Peyer's patch (tissue), 4 donors: ENCODE measurements around the gene GPC3. TPM values are rescaled to one million over a fixed set of nuclear protein-coding genes. Genes with fewer than 3 reads are reported as not detected.

ENCODE experiments used
- DNase-seq, 3 donors: peaks; one replicate each; pipeline ENCODE4 v3.0.0-alpha.2; 2017 to 2019
- H3K27ac ChIP-seq, 4 donors: fragments of 200-600 bp; sonication (generic); one replicate each; pipeline ENCODE4 v1.5.1; 2016 to 2019
- H3K27me3 ChIP-seq, 2 donors: fragments of 200-600 bp; sonication (generic); one replicate each; pipeline ENCODE4 v1.5.1; 2019
- H3K36me3 ChIP-seq, 3 donors: fragments of 200-600 bp; sonication (generic); one replicate each; pipeline ENCODE4 v1.5.1; 2016 to 2019
- H3K4me1 ChIP-seq, 4 donors: fragments of 200-600 bp; sonication (generic); one replicate each; pipeline ENCODE4 v1.5.1; 2016 to 2019
- H3K4me3 ChIP-seq, 4 donors: fragments of 200-600 bp; sonication (generic); 1 replicate in 3 of 4; 2 replicates in 1 of 4; pipeline ENCODE4 v1.5.1; 2016 to 2019; ENCODE audit warnings: mild to moderate bottlenecking in 1 of 4
- H3K9me3 ChIP-seq, 4 donors: fragments of 200-600 bp; sonication (generic); one replicate each; pipeline ENCODE4 v1.5.1; 2016 to 2019; ENCODE audit warnings: mild to moderate bottlenecking in 1 of 4
- POLR2A ChIP-seq, 2 donors: fragments of 450-650 bp; IDR thresholded peaks; one replicate each; pipeline ENCODE4 v1.5.1; 2017; ENCODE audit warnings: antibody characterized with exemption in 2 of 2, mild to moderate bottlenecking in 2 of 2, moderate library complexity in 2 of 2
- total RNA-seq, 4 donors: library from RNA; depleted of rRNA; stranded (reverse); fragments of >200 nt; gene quantifications; one replicate each; pipeline ENCODE4 v1.1.0, GENCODE V29; 2016
- TF ChIP-seq, protein P1 (sequence below), 6 experiments: fragments of 450-650 bp in 4 of 6; fragments of 200-600 bp in 2 of 6; sonication (generic) in 1 of 6; IDR thresholded peaks; one replicate each; pipeline ENCODE4 v1.5.1; 2017 to 2019; ENCODE audit warnings: antibody characterized with exemption in 6 of 6, mild to moderate bottlenecking in 3 of 6, moderate library complexity in 1 of 6

Gene GPC3
- total RNA-seq, 4 donors from 2014 or later, result 1.1 to 7.2 (median 5.8) TPM

DNA sequence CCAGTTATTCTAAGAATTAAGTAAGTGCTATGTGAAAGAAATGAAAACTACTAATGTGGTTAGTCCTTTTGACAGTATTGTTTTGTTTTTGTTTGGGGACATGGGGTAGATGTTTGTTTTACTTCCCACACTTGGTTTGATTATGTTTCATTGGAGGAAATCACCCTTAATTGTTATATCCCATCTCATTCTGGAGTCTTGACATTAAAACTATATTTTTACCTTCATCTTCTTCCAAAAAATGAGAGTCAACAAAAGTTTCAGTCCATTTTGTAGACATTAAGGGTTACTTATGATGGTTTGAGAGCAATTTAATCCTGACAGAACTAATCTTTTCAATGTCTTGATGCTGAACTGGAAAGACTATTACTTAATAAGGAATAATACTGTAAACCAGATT is 108.7 kb downstream of the GPC3 start:
- no peaks in the 10 kb centered on the region for H3K27me3 ChIP-seq
- no peaks in the 10 kb centered on the region for H3K9me3 ChIP-seq
- TF ChIP-seq, protein P1, sequence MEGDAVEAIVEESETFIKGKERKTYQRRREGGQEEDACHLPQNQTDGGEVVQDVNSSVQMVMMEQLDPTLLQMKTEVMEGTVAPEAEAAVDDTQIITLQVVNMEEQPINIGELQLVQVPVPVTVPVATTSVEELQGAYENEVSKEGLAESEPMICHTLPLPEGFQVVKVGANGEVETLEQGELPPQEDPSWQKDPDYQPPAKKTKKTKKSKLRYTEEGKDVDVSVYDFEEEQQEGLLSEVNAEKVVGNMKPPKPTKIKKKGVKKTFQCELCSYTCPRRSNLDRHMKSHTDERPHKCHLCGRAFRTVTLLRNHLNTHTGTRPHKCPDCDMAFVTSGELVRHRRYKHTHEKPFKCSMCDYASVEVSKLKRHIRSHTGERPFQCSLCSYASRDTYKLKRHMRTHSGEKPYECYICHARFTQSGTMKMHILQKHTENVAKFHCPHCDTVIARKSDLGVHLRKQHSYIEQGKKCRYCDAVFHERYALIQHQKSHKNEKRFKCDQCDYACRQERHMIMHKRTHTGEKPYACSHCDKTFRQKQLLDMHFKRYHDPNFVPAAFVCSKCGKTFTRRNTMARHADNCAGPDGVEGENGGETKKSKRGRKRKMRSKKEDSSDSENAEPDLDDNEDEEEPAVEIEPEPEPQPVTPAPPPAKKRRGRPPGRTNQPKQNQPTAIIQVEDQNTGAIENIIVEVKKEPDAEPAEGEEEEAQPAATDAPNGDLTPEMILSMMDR (IDR thresholded peaks at IDR 0.05), result no peak
- TF ChIP-seq POLR2A (IDR thresholded peaks at IDR 0.05), result no peak
- no peak overlapping the region for H3K4me3 ChIP-seq
- H3K4me1 ChIP-seq, result no peaks in the 10 kb centered on the region
- no peaks in the 10 kb centered on the region for H3K36me3 ChIP-seq
- no peak for DNase-seq
- no peak overlapping the region for H3K27ac ChIP-seq

DNA sequence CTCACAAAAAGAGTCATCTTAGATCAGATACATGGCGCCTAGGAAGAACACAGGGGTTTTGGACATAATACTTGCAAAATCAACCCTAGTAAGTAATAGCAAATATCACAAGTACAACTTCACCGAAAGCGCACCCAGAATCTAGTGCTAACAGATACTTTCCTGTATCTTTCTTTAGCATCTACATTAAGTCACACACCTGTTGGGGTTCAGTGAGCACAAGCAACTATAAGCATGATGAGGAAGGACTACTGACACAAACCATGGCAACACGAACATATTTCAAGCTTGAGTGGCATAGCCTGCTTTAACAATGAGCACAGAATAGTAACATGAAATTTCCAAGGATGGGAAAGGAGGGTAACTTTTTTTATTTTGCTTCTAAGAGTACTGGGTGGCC is 116.1 kb downstream of the GPC3 start:
- TF ChIP-seq POLR2A (IDR thresholded peaks at IDR 0.05), result no peak
- TF ChIP-seq, protein P1 (IDR thresholded peaks at IDR 0.05), result no peak

DNA sequence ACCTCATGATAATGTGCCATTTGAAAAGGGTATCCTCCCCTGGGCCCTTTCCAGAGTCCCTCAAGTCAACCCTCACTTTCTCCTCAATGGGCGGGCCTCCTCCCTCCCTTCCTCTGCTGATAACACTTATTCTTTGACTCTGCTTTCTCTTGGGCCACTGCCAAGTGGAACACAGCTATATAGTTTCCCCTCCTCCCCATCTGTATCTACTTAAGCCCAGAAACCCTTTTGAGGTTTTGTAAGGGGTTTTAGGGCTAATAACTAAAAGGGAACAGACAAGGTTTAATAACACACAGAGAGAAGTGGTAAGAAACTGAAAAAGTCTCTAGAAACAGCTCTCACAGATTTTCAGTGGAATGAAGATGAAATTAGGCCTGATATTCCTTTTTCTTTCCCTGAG is 116.7 kb downstream of the GPC3 start:
- no peaks in the 10 kb centered on the region for H3K36me3 ChIP-seq
- no peak overlapping the region for H3K4me3 ChIP-seq
- TF ChIP-seq, protein P1 (IDR thresholded peaks at IDR 0.05), result no peak
- no peak for TF ChIP-seq POLR2A (IDR thresholded peaks at IDR 0.05)
- no peaks in the 10 kb centered on the region for H3K9me3 ChIP-seq
- H3K27me3 ChIP-seq, result no peaks in the 10 kb centered on the region
- no peak for DNase-seq
- no peaks in the 10 kb centered on the region for H3K4me1 ChIP-seq
- no peak overlapping the region for H3K27ac ChIP-seq

More for the DNA sequence above, 116.1 kb downstream of the GPC3 start:
- H3K9me3 ChIP-seq, result no peaks in the 10 kb centered on the region
- no peaks in the 10 kb centered on the region for H3K27me3 ChIP-seq
- H3K36me3 ChIP-seq, result no peaks in the 10 kb centered on the region
- no peak overlapping the region for H3K4me3 ChIP-seq
- no peak overlapping the region for H3K27ac ChIP-seq
- no peaks in the 10 kb centered on the region for H3K4me1 ChIP-seq
- no peak for DNase-seq

DNA sequence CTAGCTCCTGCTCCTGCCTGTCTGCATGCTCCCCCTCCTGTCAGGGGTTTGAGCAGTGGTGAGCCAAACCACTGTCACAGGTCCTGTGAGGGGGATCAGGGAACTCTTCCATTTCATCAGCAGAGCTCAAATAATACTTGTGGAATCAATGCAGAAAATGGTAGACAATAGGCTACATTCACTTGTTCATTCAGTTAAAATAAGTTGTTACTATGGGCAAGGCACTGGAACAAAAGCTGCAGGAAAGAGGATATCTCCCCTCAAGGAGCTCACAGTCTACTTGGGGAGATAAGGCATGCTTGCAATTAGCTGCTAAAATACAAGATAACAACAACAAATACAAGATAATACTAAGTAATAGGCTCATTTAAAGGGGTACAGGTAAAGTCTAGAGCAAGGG is 117.1 kb downstream of the GPC3 start:
- H3K27me3 ChIP-seq, result no peaks in the 10 kb centered on the region
- no peak overlapping the region for H3K27ac ChIP-seq
- no peak for DNase-seq
- no peak for TF ChIP-seq POLR2A (IDR thresholded peaks at IDR 0.05)
- TF ChIP-seq, protein P1 (IDR thresholded peaks at IDR 0.05), result no peak
- no peaks in the 10 kb centered on the region for H3K4me1 ChIP-seq
- H3K9me3 ChIP-seq, result no peaks in the 10 kb centered on the region
- no peaks in the 10 kb centered on the region for H3K36me3 ChIP-seq
- no peak overlapping the region for H3K4me3 ChIP-seq

DNA sequence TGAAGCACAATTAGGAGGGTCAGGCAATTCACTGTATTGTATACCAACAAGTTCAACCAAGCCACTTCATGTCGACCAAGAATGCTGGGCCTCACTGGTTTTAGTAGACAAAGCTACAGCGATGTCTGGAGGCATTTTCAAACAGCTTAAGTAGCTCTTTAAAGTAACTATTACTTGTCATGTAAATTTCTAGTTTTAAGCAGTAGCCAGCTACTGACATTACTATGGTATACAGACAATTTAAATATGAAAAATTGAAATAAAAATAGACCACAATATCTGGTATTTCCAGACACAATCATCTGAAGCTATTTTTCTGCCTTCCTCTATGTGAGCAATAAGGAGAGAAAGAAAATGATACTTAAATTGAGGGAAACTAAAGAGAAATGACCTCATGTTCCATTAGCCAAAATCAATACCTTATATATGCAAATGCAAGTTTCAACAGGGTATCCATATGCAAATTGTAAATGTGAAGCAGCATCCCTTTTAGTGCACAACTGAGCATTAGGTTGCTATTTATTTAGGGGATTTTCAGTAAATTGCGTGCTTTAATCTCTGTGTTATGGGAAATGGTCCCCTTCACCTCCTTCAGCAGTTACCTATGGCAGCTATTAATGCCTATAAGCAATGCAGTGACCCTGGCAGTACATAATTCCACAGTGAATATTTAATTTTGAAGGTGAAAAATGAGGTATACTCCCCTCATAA is 119.5 kb downstream of the GPC3 start:
- H3K9me3 ChIP-seq, result no peaks in the 10 kb centered on the region
- no peak overlapping the region for H3K4me3 ChIP-seq
- no peak overlapping the region for H3K27ac ChIP-seq
- no peaks in the 10 kb centered on the region for H3K4me1 ChIP-seq
- no peaks in the 10 kb centered on the region for H3K36me3 ChIP-seq
- no peaks in the 10 kb centered on the region for H3K27me3 ChIP-seq
- no peak for DNase-seq
- TF ChIP-seq POLR2A (IDR thresholded peaks at IDR 0.05), result no peak
- TF ChIP-seq, protein P1 (IDR thresholded peaks at IDR 0.05), result no peak
